ENCODE results near the gene ATP1B3.

The ATP1B3 gene

GRCh38 chr3:141895731-141896130 is 19.3 kb downstream of the ATP1B3 start:
- Histone ChIP-seq H3K4me2 (ENCODE audit: low read length) (no peak overlapping the region), H3K27me3 (ENCODE audit: low read depth, low read length) (no peaks in the 10 kb centered on the region), H3K27ac (ENCODE audit: low read length) (no peak overlapping the region), H3K36me3 (replicated peaks; ENCODE audit: low read depth, low read length) (peaks cover 41% of the 10 kb centered on the region), H3K9me3 (ENCODE audit: insufficient read depth, low read length) (peaks cover 5% of the 10 kb centered on the region; the same call in 1 of the 2 replicates), H3K4me1 (ENCODE audit: low read length) (no peaks in the 10 kb centered on the region), H2AFZ (ENCODE audit: low read depth, low read length) (no peak overlapping the region), H3K79me2 (ENCODE audit: low read length) (peaks cover 100% of the 10 kb centered on the region), H4K20me1 (ENCODE audit: insufficient read depth, low read length) (peaks cover 31% of the 10 kb centered on the region), H3K4me3 (ENCODE audit: low read length) (no peak overlapping the region), H3K9ac (ENCODE audit: low read length) (no peak overlapping the region)
- TF ChIP-seq EZH2phosphoT487 (IDR thresholded peaks at IDR 0.05; ENCODE audit: low read depth): no peak
- TF ChIP-seq, protein P1, sequence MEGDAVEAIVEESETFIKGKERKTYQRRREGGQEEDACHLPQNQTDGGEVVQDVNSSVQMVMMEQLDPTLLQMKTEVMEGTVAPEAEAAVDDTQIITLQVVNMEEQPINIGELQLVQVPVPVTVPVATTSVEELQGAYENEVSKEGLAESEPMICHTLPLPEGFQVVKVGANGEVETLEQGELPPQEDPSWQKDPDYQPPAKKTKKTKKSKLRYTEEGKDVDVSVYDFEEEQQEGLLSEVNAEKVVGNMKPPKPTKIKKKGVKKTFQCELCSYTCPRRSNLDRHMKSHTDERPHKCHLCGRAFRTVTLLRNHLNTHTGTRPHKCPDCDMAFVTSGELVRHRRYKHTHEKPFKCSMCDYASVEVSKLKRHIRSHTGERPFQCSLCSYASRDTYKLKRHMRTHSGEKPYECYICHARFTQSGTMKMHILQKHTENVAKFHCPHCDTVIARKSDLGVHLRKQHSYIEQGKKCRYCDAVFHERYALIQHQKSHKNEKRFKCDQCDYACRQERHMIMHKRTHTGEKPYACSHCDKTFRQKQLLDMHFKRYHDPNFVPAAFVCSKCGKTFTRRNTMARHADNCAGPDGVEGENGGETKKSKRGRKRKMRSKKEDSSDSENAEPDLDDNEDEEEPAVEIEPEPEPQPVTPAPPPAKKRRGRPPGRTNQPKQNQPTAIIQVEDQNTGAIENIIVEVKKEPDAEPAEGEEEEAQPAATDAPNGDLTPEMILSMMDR (IDR thresholded peaks at IDR 0.05; ENCODE audit: low read depth, low read length): no peak

DNA sequence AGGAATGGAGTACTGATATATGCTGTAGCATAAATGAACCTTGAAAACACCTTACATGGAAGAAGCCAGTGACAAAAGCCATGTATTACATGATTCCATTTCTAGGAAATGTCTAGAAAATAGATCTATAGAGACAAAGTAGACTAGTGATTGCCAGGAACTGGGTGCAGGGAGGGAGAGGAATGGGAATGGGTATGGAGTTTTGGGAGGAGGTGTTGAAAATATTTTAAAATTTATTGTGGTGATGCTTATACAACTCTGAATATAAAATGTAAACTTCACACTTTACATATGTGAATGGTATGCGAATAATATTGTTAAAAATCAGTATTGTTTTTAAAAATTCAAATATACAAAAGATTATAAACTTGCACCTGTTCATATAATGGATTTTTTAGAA is 22.5 kb downstream of the ATP1B3 start:
- no peak overlapping the region for H2AFZ ChIP-seq (ENCODE audit: low read depth, low read length)
- no peak overlapping the region for H3K4me2 ChIP-seq (ENCODE audit: low read length)
- H3K9me3 ChIP-seq (ENCODE audit: insufficient read depth, low read length): peaks cover 5% of the 10 kb centered on the region; the same call in 1 of the 2 replicates
- H3K79me2 ChIP-seq (ENCODE audit: low read length): peaks cover 97% of the 10 kb centered on the region
- no peaks in the 10 kb centered on the region for H3K27me3 ChIP-seq (ENCODE audit: low read depth, low read length)
- H3K4me3 ChIP-seq (ENCODE audit: low read length): no peak overlapping the region
- TF ChIP-seq EZH2phosphoT487 (IDR thresholded peaks at IDR 0.05; ENCODE audit: low read depth): no peak
- TF ChIP-seq, protein P1 (IDR thresholded peaks at IDR 0.05; ENCODE audit: low read depth, low read length): no peak
- no peak overlapping the region for H3K27ac ChIP-seq (ENCODE audit: low read length)
- peaks cover 34% of the 10 kb centered on the region for H3K36me3 ChIP-seq (replicated peaks; ENCODE audit: low read depth, low read length)
- H3K9ac ChIP-seq (ENCODE audit: low read length): no peak overlapping the region
- peaks cover 15% of the 10 kb centered on the region for H3K4me1 ChIP-seq (ENCODE audit: low read length)
- H4K20me1 ChIP-seq (ENCODE audit: insufficient read depth, low read length): peaks cover 13% of the 10 kb centered on the region

DNA sequence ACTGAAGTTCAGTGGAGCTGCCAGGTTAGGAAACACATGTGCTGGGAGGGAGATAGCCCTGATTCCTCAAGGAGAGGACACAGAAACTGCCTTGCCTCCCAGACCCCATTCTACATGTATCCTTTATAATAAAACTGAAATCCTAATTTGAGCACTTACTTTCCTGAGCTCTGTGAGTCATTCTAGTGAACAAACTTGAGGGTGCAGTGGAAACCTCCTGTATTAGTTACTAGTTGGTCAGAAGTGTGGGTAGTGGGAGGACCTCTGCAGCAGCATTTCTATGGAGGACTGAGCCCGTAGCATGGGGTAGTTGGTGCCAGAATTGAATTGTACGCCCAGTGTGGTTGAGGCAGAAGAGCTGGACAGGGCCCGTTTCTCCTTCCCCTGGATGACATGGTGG is 23.9 kb downstream of the ATP1B3 start:
- Histone ChIP-seq H3K27ac (ENCODE audit: low read length) (no peak overlapping the region), H3K4me3 (ENCODE audit: low read length) (no peak overlapping the region), H3K9ac (ENCODE audit: low read length) (no peak overlapping the region), H4K20me1 (ENCODE audit: insufficient read depth, low read length) (peaks cover 12% of the 10 kb centered on the region), H3K4me2 (ENCODE audit: low read length) (no peak overlapping the region), H3K9me3 (ENCODE audit: insufficient read depth, low read length) (peaks cover 5% of the 10 kb centered on the region; the same call in 1 of the 2 replicates), H3K79me2 (ENCODE audit: low read length) (peaks cover 89% of the 10 kb centered on the region), H3K4me1 (ENCODE audit: low read length) (peaks cover 15% of the 10 kb centered on the region), H2AFZ (ENCODE audit: low read depth, low read length) (no peak overlapping the region), H3K27me3 (ENCODE audit: low read depth, low read length) (no peaks in the 10 kb centered on the region), H3K36me3 (replicated peaks; ENCODE audit: low read depth, low read length) (peaks cover 40% of the 10 kb centered on the region)
- no peak for TF ChIP-seq EZH2phosphoT487 (IDR thresholded peaks at IDR 0.05; ENCODE audit: low read depth)
- TF ChIP-seq, protein P1 (IDR thresholded peaks at IDR 0.05; ENCODE audit: low read depth, low read length): no peak

DNA sequence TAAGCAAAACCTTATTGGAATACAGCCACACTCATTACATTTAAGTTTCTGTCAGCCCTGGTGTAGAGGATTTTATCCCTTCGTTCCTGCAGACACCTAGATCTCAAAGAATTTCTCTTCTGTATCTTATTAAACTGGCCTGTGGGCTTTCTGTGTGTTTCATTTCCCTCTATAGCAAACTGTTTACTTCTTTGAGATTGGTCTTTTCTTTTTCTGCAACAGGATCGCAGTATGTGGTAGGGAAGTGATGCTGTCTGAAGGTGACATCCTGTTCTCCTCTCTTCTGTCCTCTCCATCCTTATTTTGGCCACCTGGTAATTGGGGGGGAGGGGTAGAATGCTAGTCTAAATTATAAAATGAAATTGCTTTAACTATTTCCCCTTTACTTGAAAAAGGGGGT is 25.5 kb downstream of the ATP1B3 start:
- H3K4me3 ChIP-seq (ENCODE audit: low read length): no peak overlapping the region
- peaks cover 44% of the 10 kb centered on the region for H3K36me3 ChIP-seq (replicated peaks; ENCODE audit: low read depth, low read length)
- peaks cover 10% of the 10 kb centered on the region for H4K20me1 ChIP-seq (ENCODE audit: insufficient read depth, low read length)
- peaks cover 76% of the 10 kb centered on the region for H3K79me2 ChIP-seq (ENCODE audit: low read length)
- H3K27me3 ChIP-seq (ENCODE audit: low read depth, low read length): no peaks in the 10 kb centered on the region
- TF ChIP-seq, protein P1 (IDR thresholded peaks at IDR 0.05; ENCODE audit: low read depth, low read length): no peak
- no peak for TF ChIP-seq EZH2phosphoT487 (IDR thresholded peaks at IDR 0.05; ENCODE audit: low read depth)
- H3K4me2 ChIP-seq (ENCODE audit: low read length): peak overlapping the region; percentile 39
- H3K9ac ChIP-seq (ENCODE audit: low read length): no peak overlapping the region
- H3K27ac ChIP-seq (ENCODE audit: low read length): peak overlapping the region; percentile 19
- peaks cover 15% of the 10 kb centered on the region for H3K4me1 ChIP-seq (ENCODE audit: low read length)
- peaks cover 5% of the 10 kb centered on the region; the same call in 1 of the 2 replicates for H3K9me3 ChIP-seq (ENCODE audit: insufficient read depth, low read length)
- H2AFZ ChIP-seq (ENCODE audit: low read depth, low read length): no peak overlapping the region

All from OCI-LY3 (cell line).